Loucy (cell line): ENCODE results near the gene TFDP1.

ENCODE experiments used
- H2AFZ ChIP-seq: fragments of 200-600 bp; sonication (generic); 2 replicates; pipeline ENCODE4 v1.6.0; 2016; ENCODE audit warnings: antibody characterized with exemption, mild to moderate bottlenecking, low read length, moderate library complexity
- H3F3A ChIP-seq: fragments of 200-600 bp; 2 replicates; pipeline ENCODE4 v1.6.0; 2016; ENCODE audit warnings: antibody characterized with exemption, low read depth, mild to moderate bottlenecking
- H3K27me3 ChIP-seq: fragments of 200-600 bp; sonication (generic); 2 replicates; pipeline ENCODE4 v1.6.1; 2014; ENCODE audit warnings: low read length, mild to moderate bottlenecking; ENCODE audit not compliant: insufficient read depth, poor library complexity, severe bottlenecking
- H3K36me3 ChIP-seq: fragments of 200-600 bp; sonication (generic); 2 replicates; pipeline ENCODE4 v1.6.1; 2016; ENCODE audit warnings: low read length; ENCODE audit not compliant: insufficient read depth
- H3K4me1 ChIP-seq: fragments of 200-600 bp; sonication (generic); 2 replicates; pipeline ENCODE4 v1.5.1; 2014; ENCODE audit warnings: low read length, mild to moderate bottlenecking; ENCODE audit not compliant: insufficient read depth, poor library complexity, severe bottlenecking
- H3K4me2 ChIP-seq: fragments of 200-600 bp; sonication (generic); 2 replicates; pipeline ENCODE4 v1.6.0; 2014; ENCODE audit warnings: antibody characterized with exemption, low read length, low read depth, mild to moderate bottlenecking; ENCODE audit not compliant: poor library complexity, severe bottlenecking
- H3K4me3 ChIP-seq: fragments of 200-600 bp; sonication (generic); 2 replicates; pipeline ENCODE4 v1.5.1; 2014; ENCODE audit warnings: low read length, mild to moderate bottlenecking, mixed read lengths; ENCODE audit not compliant: poor library complexity, severe bottlenecking
- H3K79me2 ChIP-seq: fragments of 200-600 bp; sonication (generic); 2 replicates; pipeline ENCODE4 v1.6.1; 2014; ENCODE audit warnings: low read length; ENCODE audit not compliant: insufficient read depth
- H3K9ac ChIP-seq: fragments of 200-600 bp; sonication (generic); 2 replicates; pipeline ENCODE4 v1.6.0; 2014; ENCODE audit warnings: mild to moderate bottlenecking, low read depth, low read length, moderate library complexity; ENCODE audit not compliant: poor library complexity, severe bottlenecking
- H3K9me2 ChIP-seq: fragments of 200-600 bp; sonication (generic); replicated peaks from 2 replicates; pipeline ENCODE4 v1.6.1; 2016; ENCODE audit warnings: low read depth, low read length, mixed read lengths
- H3K9me3 ChIP-seq: fragments of 200-600 bp; sonication (generic); 2 replicates; pipeline ENCODE4 v1.6.1; 2014; ENCODE audit warnings: mild to moderate bottlenecking, antibody characterized with exemption, low read length, low read depth; ENCODE audit not compliant: insufficient read depth
- H4K20me1 ChIP-seq: fragments of 200-600 bp; sonication (generic); 2 replicates; pipeline ENCODE4 v1.6.0; 2014; ENCODE audit warnings: antibody characterized with exemption, low read length, mild to moderate bottlenecking; ENCODE audit not compliant: insufficient read depth, poor library complexity, severe bottlenecking
- CTCF ChIP-seq: fragments of 200-600 bp; sonication (generic); conservative IDR thresholded peaks from 2 replicates; pipeline ENCODE4 v1.5.1; 2014; ENCODE audit warnings: mild to moderate bottlenecking, antibody characterized with exemption, low read length
- EZH2phosphoT487 ChIP-seq: fragments of 200-600 bp; IDR thresholded peaks from 2 replicates; pipeline ENCODE4 v1.6.1; 2018; ENCODE audit warnings: antibody characterized with exemption, mild to moderate bottlenecking, moderate library complexity, borderline replicate concordance

TFDP1 gene

DNA sequence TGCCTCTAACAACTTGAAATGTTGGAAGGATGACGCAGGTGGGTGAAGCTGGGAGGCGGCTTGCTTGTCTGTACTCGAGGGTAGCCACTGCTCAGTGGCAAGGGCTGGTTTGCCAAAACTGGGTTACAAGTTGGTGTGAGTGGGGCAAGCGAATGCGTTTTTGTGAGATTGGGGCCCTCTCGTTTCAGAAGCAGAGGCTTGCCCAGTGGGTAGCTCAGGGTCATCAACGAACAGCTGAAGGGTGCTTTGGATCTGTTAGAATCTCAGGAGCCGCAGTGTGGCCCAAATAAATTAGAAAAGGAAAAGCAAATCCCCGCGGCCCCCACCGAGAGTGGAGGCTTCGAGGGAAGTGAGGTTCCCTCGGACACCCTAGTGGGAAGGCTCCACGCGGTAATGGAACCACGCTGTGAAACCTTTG, 66.2 kb downstream of the TFDP1 start:
- Histone ChIP-seq H3F3A (no peaks in the 10 kb centered on the region), H3K9me2 (no peaks in the 10 kb centered on the region), H2AFZ (no peak overlapping the region), H3K9me3 (no peaks in the 10 kb centered on the region), H3K27me3 (no peaks in the 10 kb centered on the region), H3K4me3 (no peak overlapping the region), H3K36me3 (no peaks in the 10 kb centered on the region), H3K79me2 (no peaks in the 10 kb centered on the region), H4K20me1 (no peaks in the 10 kb centered on the region), H3K4me1 (peaks cover 9% of the 10 kb centered on the region), H3K4me2 (no peak overlapping the region), H3K9ac (no peak overlapping the region)
- TF ChIP-seq EZH2phosphoT487 (no peak), CTCF (no peak)

- Histone ChIP-seq H3K79me2 (no peaks in the 10 kb centered on the region), H3K9me3 (no peaks in the 10 kb centered on the region), H2AFZ (no peak overlapping the region), H3K27me3 (no peaks in the 10 kb centered on the region), H3K4me3 (no peak overlapping the region), H3K4me2 (no peak overlapping the region), H4K20me1 (no peaks in the 10 kb centered on the region), H3K4me1 (peaks cover 3% of the 10 kb centered on the region), H3K9me2 (no peaks in the 10 kb centered on the region), H3K36me3 (no peaks in the 10 kb centered on the region), H3K9ac (no peak overlapping the region), H3F3A (no peaks in the 10 kb centered on the region)
- TF ChIP-seq EZH2phosphoT487 (no peak), CTCF (no peak)
Observed at GRCh38 chr13:113651511-113652403, 67.2 kb downstream of the TFDP1 start.

DNA sequence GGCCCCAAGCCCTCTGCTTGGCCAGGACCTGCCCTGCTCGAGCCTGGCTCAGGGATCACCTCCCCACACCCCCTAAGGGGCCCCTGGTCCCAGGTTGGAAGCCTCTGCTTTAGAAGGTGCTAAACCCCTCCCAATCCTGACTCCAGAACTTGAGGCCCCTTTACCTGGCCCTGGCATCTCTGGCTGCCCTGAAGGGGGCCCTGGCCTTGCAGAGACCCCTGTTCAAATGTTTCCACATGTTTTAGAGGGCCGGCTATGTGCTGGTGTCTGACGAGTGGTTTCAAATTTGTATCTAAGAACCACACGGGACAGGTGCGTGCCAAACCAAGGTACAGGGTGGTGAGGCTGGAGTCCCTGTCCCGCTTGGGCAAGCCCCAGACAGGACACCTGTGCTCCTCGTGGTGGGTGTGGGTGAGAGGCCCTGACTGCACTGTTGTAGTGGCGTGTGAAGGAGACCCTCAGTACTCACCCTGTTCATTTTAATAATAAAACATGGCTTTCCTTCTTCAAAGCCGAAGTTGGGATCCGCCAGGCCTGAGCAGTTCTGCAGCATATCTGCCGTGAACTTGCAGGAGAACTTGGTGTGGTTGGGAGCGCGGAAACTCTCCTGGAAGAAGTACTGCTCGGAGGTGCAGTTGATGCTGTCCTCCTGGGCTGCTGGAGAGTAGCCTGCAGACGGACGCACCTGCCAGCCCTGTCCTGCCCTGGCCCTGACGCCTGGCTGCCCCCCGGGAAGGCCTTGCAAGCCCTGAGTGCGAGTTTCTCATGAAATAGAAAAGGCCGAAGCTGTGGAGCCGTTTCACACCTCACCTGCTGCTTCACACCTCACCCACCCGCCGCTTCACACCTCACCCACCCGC, 68.1 kb downstream of the TFDP1 start:
- no peak overlapping the region for H3K4me3 ChIP-seq
- no peaks in the 10 kb centered on the region for H3K9me2 ChIP-seq
- H4K20me1 ChIP-seq, result no peaks in the 10 kb centered on the region
- H2AFZ ChIP-seq, result no peak overlapping the region
- H3K4me2 ChIP-seq, result no peak overlapping the region
- H3K27me3 ChIP-seq, result no peaks in the 10 kb centered on the region
- no peaks in the 10 kb centered on the region for H3K4me1 ChIP-seq
- no peaks in the 10 kb centered on the region for H3K9me3 ChIP-seq
- H3F3A ChIP-seq, result no peaks in the 10 kb centered on the region
- H3K79me2 ChIP-seq, result no peaks in the 10 kb centered on the region
- no peak overlapping the region for H3K9ac ChIP-seq
- TF ChIP-seq CTCF (no peak), EZH2phosphoT487 (no peak)
- H3K36me3 ChIP-seq, result no peaks in the 10 kb centered on the region
